Panc1 (cell line): Measurements from ENCODE around the gene EMC6. TPM values are rescaled to one million over a fixed set of nuclear protein-coding genes. Genes with fewer than 3 reads are reported as not detected.

Source experiments
- ATAC-seq: fragments of 200-7000 bp; cut with Tn5 transposase; 2 replicates; pipeline ENCODE4 v1.9.1; 2020; ENCODE audit warnings: mild to moderate bottlenecking, moderate library complexity
- BruUV-seq: library from RNA; stranded (reverse); fragments of 400-500 nt; replicated peaks from 2 replicates; lab custom pipeline; 2021; lab: Mats Ljungman, UMichigan
- CTCF ChIA-PET: fragments of 300-600 bp; sonication (Branson Sonifier 250); formaldehyde crosslinking; loops from one replicate; lab custom pipeline; 2022; ENCODE audit warnings: antibody characterized with exemption; lab: Charles Lee
- POLR2A ChIA-PET: fragments of 300-600 bp; sonication (Branson Sonifier 250); formaldehyde crosslinking; loops from one replicate; lab custom pipeline; 2022; ENCODE audit warnings: antibody characterized with exemption; lab: Charles Lee
- DNase-seq: peaks from one replicate; pipeline ENCODE4 v3.0.0-alpha.2; 2010; ENCODE audit warnings: low read depth, low spot score
- H3K27ac ChIP-seq: 2 replicates; pipeline ENCODE4 v1.5.1; 2011; ENCODE audit warnings: mild to moderate bottlenecking, low read length, inconsistent platforms
- H3K27me3 ChIP-seq: fragments of 200-500 bp; sonication (Bioruptor generic); 2 replicates; pipeline ENCODE4 v1.6.0; 2014; ENCODE audit warnings: low read length, inconsistent platforms; ENCODE audit not compliant: control insufficient read depth, insufficient read depth
- H3K36me3 ChIP-seq: fragments of 200-500 bp; sonication (Bioruptor generic); 2 replicates; pipeline ENCODE4 v1.5.1; 2014; ENCODE audit warnings: inconsistent platforms, mild to moderate bottlenecking, low read length, moderate library complexity; ENCODE audit not compliant: control insufficient read depth, insufficient read depth
- H3K4me1 ChIP-seq: 2 replicates; pipeline ENCODE4 v1.5.1; 2011; ENCODE audit warnings: inconsistent platforms, mild to moderate bottlenecking, low read length, moderate library complexity; ENCODE audit not compliant: control insufficient read depth, insufficient read depth
- H3K4me3 ChIP-seq, 2 experiments: 2 replicates each; pipeline ENCODE4 v1.5.1; 2011 to 2012; ENCODE audit warnings: low read depth in 2 of 2, low read length in 2 of 2, mild to moderate bottlenecking in 2 of 2, inconsistent platforms in 1 of 2, moderate library complexity in 1 of 2
- H3K9me3 ChIP-seq: fragments of 200-500 bp; sonication (Bioruptor generic); 2 replicates; pipeline ENCODE4 v1.5.1; 2014; ENCODE audit warnings: low read depth, mild to moderate bottlenecking, inconsistent platforms, low read length, moderate library complexity; ENCODE audit not compliant: control insufficient read depth, insufficient read depth
- POLR2AphosphoS5 ChIP-seq: IDR thresholded peaks from 2 replicates; pipeline ENCODE4 v1.6.1; 2012; ENCODE audit warnings: mild to moderate bottlenecking, low read depth, low read length, moderate library complexity
- TCF7L2 ChIP-seq: IDR thresholded peaks from 2 replicates; pipeline ENCODE4 v1.6.1; 2011; ENCODE audit warnings: mild to moderate bottlenecking, low read depth, low read length, inconsistent platforms
- in situ Hi-C: cut with HindIII; loops from 2 replicates; pipeline ENCODE4 v1.10.0; 2016; ENCODE audit warnings: low sequenced_read_pairs, low pct_unique_long_range_greater_than_20kb
- intact Hi-C: fragments of 100-400 bp; cut with micrococcal nuclease; formaldehyde crosslinking; loops from one replicate; pipeline ENCODE4 v1.10.0; 2022; ENCODE audit not compliant: unreplicated experiment
- total RNA-seq: library from RNA; stranded (reverse); gene quantifications from one replicate; pipeline ENCODE4 v1.2.1, GENCODE V29; 2021; ENCODE audit not compliant: unreplicated experiment
- TF ChIP-seq, protein P1 (sequence below), 2 experiments: IDR thresholded peaks; 2 replicates each; pipeline ENCODE4 v1.6.1; 2011 to 2012; ENCODE audit warnings: low read depth in 2 of 2, control low read depth in 1 of 2, low read length in 1 of 2, mild to moderate bottlenecking in 1 of 2, moderate library complexity in 1 of 2; ENCODE audit not compliant: insufficient read depth in 1 of 2
- TF ChIP-seq, protein P2 (sequence below): fragments of 450-650 bp; IDR thresholded peaks from 2 replicates; pipeline ENCODE4 v1.5.1; 2017; ENCODE audit warnings: mild to moderate bottlenecking

The EMC6 gene
- total RNA-seq, 1 experiment from 2014 or later = 65.9 TPM

DNA sequence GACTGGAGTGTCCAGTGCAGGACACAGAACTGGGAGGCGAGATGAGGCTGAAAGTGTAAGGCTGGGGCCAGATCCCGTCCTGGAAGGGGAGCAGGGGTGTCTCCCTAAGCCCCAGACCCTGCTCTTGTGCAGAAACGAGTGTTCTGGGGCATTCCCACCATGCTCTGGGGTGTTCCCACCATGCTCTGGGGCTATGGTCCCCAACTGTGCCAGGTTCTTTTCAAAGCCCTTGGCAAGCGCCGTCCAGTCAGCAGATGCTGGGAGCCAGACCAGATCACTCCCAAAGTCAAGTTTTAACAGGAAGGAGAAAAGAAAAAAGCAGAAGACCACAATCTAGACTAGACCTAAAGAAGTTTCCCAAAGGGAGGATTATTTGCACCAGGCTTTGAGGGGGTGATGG is 2.8 kb upstream of the EMC6 start:
- no peak overlapping the region for H3K4me3 ChIP-seq
- 0 out of 2 replicates have a peak, but pooled peaks cover 7% of the 10 kb centered on the region for H3K4me1 ChIP-seq
- in situ Hi-C loops = no loop called here
- BruUV-seq = no TSS peak
- POLR2A ChIA-PET = no interaction called here
- H3K27me3 ChIP-seq = no peaks in the 10 kb centered on the region
- no peak for TF ChIP-seq TCF7L2
- TF ChIP-seq, protein P1, sequence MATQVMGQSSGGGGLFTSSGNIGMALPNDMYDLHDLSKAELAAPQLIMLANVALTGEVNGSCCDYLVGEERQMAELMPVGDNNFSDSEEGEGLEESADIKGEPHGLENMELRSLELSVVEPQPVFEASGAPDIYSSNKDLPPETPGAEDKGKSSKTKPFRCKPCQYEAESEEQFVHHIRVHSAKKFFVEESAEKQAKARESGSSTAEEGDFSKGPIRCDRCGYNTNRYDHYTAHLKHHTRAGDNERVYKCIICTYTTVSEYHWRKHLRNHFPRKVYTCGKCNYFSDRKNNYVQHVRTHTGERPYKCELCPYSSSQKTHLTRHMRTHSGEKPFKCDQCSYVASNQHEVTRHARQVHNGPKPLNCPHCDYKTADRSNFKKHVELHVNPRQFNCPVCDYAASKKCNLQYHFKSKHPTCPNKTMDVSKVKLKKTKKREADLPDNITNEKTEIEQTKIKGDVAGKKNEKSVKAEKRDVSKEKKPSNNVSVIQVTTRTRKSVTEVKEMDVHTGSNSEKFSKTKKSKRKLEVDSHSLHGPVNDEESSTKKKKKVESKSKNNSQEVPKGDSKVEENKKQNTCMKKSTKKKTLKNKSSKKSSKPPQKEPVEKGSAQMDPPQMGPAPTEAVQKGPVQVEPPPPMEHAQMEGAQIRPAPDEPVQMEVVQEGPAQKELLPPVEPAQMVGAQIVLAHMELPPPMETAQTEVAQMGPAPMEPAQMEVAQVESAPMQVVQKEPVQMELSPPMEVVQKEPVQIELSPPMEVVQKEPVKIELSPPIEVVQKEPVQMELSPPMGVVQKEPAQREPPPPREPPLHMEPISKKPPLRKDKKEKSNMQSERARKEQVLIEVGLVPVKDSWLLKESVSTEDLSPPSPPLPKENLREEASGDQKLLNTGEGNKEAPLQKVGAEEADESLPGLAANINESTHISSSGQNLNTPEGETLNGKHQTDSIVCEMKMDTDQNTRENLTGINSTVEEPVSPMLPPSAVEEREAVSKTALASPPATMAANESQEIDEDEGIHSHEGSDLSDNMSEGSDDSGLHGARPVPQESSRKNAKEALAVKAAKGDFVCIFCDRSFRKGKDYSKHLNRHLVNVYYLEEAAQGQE (IDR thresholded peaks at IDR 0.05; ENCODE audit: insufficient read depth in 1 of 2, low read depth in 2 of 2, low read length in 1 of 2) = no peak
- no peak overlapping the region for H3K27ac ChIP-seq
- peaks cover 10% of the 10 kb centered on the region; the same call in 1 of the 2 replicates for H3K36me3 ChIP-seq
- no peak for DNase-seq
- no peaks in the 10 kb centered on the region for H3K9me3 ChIP-seq
- no peak for ATAC-seq
- CTCF ChIA-PET = no interaction called here
- intact Hi-C loops = no loop called here

DNA sequence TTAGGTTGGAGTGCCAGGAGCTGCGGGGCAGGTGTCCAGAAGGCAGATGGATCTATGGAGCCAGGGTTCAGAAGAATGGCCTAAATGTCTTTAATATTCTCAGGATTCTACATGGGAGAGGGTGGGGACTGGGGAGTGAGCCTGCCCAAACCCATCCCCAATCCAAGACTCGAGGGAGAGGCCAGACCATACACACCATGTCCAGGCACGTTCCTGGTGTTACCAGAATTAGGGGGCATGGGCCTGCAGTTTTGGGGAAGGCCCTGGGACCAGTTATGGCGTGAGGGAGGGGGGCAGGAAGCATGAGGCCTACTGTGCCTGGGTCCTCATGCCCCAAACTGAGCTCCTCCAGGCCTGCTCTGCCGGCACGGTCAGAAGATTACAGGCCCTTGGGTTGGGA is 2.1 kb upstream of the EMC6 start:
- peaks cover 10% of the 10 kb centered on the region; the same call in 1 of the 2 replicates for H3K36me3 ChIP-seq
- DNase-seq = no peak
- no peaks in the 10 kb centered on the region for H3K9me3 ChIP-seq
- 0 out of 2 replicates have a peak, but pooled peaks cover 7% of the 10 kb centered on the region for H3K4me1 ChIP-seq
- in situ Hi-C loops (no loop called here), intact Hi-C loops (no loop called here)
- H3K4me3 ChIP-seq = no peak overlapping the region
- TF ChIP-seq POLR2AphosphoS5 = no peak
- TF ChIP-seq TCF7L2 = no peak
- TF ChIP-seq, protein P1 (IDR thresholded peaks at IDR 0.05; ENCODE audit: insufficient read depth in 1 of 2, low read depth in 2 of 2, low read length in 1 of 2) = no peak
- TF ChIP-seq, protein P2, sequence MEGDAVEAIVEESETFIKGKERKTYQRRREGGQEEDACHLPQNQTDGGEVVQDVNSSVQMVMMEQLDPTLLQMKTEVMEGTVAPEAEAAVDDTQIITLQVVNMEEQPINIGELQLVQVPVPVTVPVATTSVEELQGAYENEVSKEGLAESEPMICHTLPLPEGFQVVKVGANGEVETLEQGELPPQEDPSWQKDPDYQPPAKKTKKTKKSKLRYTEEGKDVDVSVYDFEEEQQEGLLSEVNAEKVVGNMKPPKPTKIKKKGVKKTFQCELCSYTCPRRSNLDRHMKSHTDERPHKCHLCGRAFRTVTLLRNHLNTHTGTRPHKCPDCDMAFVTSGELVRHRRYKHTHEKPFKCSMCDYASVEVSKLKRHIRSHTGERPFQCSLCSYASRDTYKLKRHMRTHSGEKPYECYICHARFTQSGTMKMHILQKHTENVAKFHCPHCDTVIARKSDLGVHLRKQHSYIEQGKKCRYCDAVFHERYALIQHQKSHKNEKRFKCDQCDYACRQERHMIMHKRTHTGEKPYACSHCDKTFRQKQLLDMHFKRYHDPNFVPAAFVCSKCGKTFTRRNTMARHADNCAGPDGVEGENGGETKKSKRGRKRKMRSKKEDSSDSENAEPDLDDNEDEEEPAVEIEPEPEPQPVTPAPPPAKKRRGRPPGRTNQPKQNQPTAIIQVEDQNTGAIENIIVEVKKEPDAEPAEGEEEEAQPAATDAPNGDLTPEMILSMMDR = no peak
- H3K27ac ChIP-seq = no peak overlapping the region
- H3K27me3 ChIP-seq = no peaks in the 10 kb centered on the region
- ChIA-PET POLR2A (interaction anchor here (0.5 kb wide), 1 partner anchor 713 kb away, joined by 4 read pairs; no protein-coding TSS in a partner anchor), CTCF (no interaction called here)
- BruUV-seq = no TSS peak
- ATAC-seq = no peak
